ENCODE measurements around the gene PRKD1.

PRKD1 gene

DNA sequence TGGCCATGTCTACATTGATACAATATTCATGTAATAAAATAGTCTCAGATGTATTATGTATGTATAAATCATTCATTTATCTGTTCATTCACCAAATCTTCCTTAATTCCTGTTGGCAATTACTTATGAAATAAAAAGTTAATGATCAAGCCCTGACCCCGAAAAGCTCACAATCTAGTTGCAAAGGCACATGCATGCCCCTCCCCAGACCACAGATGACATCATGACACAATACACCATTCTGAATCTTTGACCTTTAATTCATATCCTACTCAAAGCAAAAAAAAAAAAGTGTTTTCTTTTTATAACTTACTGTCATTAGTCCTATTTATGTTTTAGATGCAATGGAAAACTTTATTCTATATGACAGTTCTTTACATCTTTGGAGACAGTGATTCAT, 346.9 kb downstream of the PRKD1 start:
- no peak for DNase-seq

DNA sequence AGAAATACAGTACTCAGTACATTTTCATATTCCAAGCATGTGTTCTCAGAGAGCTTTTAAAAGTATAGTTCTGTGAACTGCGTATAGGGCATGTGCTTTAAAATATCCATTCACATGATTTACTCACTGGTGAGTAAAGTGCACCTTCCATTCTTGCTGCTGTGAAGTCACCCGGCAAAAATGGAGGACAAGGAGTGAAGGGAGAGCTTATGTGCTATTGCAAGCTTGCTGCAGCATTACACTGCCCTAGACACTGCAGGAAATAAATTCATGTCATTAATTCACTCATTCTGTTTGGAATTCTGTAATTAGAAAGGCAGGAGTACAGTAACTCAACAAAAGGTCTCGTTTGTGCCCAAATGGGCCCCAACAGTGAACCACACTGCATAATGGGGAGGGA, 347.8 kb downstream of the PRKD1 start:
- DNase-seq: no peak

DNA sequence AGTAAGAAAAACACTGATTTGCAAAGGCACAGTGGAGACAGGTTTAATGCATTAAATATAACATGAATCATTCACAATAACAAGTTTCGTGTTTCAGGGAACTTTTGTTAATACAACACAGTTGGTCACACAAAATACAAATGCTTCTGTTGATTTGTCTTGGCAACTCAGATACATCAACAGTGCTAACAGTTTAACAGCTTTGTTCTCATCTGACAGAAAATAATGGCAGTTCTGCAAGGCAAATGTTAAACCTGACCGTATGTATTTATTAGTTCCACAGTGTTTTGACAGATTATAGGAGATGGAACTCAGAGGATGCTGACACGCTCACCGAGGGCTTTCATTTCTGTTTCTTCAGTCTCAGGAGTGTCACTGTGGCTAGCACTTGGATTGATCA, 350.7 kb downstream of the PRKD1 start:
- no peak for DNase-seq

- DNase-seq: no peak
Observed at GRCh38 chr14:29569194-29569593, 358.5 kb downstream of the PRKD1 start.

GRCh38 chr14:29566194-29566593, 361.5 kb downstream of the PRKD1 start:
- DNase-seq: no peak

DNA sequence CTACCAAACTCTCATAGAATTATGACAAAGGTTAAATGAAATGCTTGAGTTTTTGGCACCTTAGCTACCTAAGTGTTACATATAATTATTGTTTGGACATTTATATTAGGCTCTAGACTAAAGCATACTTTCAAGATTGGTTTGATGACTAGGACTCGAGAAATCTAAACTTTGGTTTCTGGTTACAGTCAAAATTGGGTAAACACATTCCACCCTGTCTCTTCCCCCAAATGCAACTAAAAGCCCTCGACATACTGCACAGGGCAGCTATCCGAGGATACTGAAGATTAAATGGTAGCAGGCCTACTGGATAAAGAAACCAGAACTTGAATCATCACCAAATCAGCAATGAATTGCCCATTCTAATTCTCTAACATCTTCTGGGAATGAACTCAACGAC, 369.1 kb downstream of the PRKD1 start:
- no peak for DNase-seq

GRCh38 chr14:29554335-29554734, 373.3 kb downstream of the PRKD1 start:
- DNase-seq: no peak

DNA sequence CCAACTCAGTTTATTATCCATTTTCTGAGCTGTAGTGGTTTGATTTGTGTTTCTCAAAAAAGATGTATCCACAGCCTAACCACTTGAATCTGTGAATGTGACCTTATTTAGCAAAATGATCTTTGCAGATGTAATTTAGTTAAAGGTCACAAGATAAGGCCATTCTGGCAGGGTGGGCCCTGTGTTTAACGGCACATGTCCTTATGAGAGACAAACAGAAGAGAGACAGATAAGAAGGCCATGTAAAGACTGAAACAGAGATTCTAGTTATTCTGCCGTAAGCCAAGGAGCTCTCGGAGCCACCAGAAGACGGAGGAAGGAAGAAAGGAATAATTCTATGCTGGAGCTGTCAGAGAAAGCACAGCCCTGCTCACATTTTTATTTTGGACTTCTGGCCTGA, 374.2 kb downstream of the PRKD1 start:
- DNase-seq: no peak

DNA sequence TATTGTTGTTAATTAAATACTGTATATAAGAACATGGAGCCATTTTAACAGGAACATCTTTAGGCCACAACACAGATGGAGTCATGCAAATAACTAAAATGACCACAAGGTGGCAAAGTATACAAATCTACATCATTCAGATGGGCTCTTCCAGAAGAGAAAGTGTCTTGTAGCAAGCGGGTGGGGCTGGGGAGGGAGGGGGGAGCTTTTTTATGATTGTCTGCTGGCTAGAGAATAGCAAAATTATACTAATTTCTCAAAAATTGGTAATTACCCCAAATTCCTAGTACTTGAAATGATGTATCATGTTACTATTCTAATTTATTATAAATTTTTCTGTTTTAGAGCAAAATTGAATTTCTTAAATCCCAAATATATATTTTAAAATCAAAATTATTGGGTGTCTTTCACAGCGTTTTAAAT, 378.7 kb downstream of the PRKD1 start:
- no peak for DNase-seq

- no peak for DNase-seq
Observed at GRCh38 chr14:29545714-29546113, 381.9 kb downstream of the PRKD1 start.

DNA sequence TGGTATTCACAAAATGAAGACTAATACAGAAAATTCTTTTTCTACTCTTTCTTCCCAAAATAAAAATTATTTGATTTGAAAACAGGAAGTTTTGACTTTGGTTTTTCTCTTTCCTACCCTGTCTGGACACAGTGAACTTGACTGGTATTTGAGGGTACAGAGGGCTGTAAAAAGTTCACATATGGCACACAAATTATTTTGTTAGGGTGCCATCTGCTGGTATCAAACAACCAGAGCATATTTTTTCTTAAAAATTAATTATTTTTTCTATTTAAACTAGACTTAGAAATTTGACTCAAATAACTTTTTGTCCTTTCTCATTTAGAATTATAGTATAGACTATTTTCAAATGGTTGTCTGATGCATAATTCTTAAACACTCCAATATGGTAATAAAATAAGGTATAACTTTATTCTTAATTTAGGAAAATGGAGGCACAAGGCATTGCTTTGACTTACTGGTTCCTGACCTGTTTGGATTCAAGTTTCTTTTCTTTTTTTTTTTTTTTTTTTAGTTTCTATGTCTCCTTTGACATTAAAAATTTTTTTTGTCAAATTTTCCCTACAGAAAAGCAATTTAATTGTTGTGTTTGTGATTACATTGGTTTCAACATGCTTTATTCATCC, 390.6 kb downstream of the PRKD1 start:
- no peak for DNase-seq

- no peak for DNase-seq
Observed at GRCh38 chr14:29529418-29529817, 398.2 kb downstream of the PRKD1 start.

GRCh38 chr14:29528889-29529288, 398.8 kb downstream of the PRKD1 start:
- no peak for DNase-seq

DNA sequence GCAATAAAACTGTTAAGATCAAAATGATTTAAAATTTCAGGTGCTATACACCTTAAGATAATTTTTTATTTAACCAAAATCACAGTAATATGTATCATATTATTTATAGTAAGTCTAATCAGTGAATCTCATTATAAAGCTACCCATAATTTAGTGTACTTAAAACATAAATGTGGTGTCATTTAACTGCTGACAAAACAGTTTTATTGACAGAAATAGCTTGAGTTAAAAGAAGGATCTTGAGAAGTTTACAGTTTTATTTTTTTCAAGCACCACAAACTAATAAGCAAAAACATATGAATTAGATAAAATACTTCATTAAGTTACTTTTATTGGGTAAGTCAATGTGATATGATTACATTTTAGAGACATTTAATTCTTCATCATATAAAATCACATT, 400.4 kb downstream of the PRKD1 start:
- DNase-seq: no peak
